Occipital lobe (tissue), 2 donors: Measurements from ENCODE around the gene GATA2. TPM values are rescaled to one million over a fixed set of nuclear protein-coding genes. Genes with fewer than 3 reads are reported as not detected.

Source experiments
- DNase-seq: peaks from one replicate; lab custom pipeline; 2025; lab: John Stamatoyannopoulos, UW
- total RNA-seq: library from RNA; depleted of rRNA; stranded (reverse); fragments of >200 nt; gene quantifications from one replicate; pipeline ENCODE4 v1.2.3, GENCODE V29; 2014

GATA2 gene
- total RNA-seq, 1 donor from 2014 or later, result 0.31 TPM

GRCh38 chr3:128456776-128457715 is 36.0 kb downstream of the GATA2 start:
- no peak for DNase-seq

- DNase-seq, result no peak
Measured at GRCh38 chr3:128455786-128456748, 36.9 kb downstream of the GATA2 start.

- no peak for DNase-seq
Measured at GRCh38 chr3:128455116-128455515, 37.9 kb downstream of the GATA2 start.

- DNase-seq, result no peak
Measured at GRCh38 chr3:128454310-128454618, 38.7 kb downstream of the GATA2 start.

- DNase-seq, result no peak
Measured at GRCh38 chr3:128453501-128454309, 39.3 kb downstream of the GATA2 start.

GRCh38 chr3:128452678-128453275 is 40.2 kb downstream of the GATA2 start:
- DNase-seq, result no peak

DNA sequence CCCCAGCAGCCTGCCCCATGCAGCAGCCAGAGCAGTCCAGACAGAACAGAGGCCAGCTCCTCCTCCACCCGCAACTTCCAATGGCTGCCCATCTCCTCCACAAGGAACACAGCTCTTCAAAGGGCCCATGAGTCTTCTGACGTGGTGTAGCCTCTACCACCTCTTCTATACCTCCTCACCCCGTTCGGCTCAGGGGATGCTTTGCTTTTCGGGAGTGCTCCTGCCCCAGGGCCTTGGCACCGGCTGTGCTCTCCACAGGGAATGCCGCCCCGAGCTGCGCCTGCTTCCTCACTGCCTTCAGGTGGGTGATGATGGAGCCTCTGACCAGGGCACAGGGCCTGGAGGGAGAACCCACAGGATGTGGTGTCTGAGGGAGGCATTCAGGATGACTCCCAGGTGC is 40.9 kb downstream of the GATA2 start:
- no peak for DNase-seq

DNA sequence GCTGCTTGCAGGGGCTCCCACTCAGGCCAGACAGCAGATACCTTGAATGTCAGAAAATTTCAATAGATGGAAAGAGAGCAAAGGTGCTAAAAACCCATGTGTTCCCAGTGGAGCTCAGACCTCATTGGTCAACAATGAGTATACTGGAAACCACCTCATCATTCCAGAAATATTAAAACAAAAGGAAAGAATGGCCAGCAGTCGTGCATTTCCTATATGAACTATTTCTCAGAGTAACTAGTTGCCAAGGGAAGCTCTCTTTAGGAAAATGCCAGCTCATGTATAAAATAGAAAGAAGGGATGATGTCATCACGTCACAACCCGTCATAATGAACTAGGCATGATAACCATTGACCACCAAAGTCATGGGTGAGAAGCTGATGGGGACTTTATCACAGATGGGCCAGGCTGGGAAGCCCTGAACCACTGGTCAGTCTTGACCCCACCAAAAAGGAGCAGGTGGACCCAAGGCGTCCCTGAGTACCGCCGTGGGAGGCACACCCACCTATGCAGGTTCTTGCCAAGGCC is 43.8 kb downstream of the GATA2 start:
- no peak for DNase-seq

DNA sequence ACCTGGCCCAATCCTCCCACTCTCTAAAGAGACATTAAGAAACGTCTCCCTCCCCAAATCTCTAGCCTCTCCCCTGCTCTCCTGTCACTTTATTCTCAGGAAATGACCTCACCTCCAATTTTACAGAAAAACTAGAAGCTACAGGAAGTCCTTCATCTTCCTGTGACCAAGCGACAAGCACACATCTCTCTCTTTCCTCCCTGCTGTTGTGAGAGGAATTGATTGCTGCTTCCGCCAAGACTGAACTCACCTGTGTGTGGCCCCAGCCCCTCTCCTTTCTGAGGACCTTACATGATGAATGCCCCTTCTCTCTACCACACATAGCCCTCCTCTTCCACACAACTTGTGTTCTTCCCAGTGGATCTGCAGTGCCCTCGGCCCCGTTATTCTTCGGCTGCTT is 44.5 kb downstream of the GATA2 start:
- no peak for DNase-seq

DNA sequence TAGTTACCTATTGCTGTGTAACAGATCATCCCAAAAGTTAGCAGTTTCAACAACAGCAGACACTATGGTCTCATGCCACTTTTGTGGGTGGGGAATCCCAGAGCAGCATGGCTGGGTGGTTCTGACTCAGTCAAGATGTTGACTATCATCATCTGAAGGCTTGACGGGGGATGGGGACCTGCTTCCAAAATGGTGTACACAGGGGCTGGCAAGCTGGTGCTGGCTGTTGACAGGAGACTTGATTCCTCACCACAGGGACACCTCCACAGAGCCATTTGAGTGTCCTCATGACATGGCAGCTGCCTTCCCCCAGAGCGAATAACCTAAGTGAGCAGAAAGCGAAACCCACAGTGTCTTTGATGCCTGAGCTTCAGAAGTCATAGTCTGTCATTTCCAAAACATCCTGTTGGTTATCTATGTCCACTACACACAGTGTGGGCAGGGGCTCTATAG is 45.4 kb downstream of the GATA2 start:
- DNase-seq, result no peak

GRCh38 chr3:128446821-128447220 is 46.2 kb downstream of the GATA2 start:
- DNase-seq, result no peak

GRCh38 chr3:128445357-128445756 is 47.6 kb downstream of the GATA2 start:
- no peak for DNase-seq

DNA sequence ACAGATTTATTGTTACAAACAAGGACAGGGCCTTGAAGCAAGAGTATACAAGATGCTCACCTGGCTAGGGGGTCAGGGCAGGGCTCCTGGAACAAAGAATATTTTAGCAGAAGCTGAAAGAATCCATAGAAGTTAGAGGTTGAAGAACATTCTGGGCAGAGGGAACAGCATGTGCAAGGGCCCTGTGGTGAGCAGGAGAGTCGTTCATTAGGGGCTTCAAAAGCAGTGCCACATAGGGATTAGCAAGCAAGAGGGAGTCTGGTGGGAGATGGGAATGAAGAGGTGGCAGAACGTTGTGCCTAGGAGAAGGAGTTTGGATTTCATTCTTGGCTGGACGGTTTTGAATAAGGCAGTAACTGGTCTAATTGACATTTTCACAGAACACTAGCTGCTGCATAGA is 49.2 kb downstream of the GATA2 start:
- no peak for DNase-seq

GRCh38 chr3:128442949-128443348 is 50.1 kb downstream of the GATA2 start:
- DNase-seq, result no peak

GRCh38 chr3:128442070-128442469 is 50.9 kb downstream of the GATA2 start:
- DNase-seq, result no peak

GRCh38 chr3:128439226-128439625 is 53.8 kb downstream of the GATA2 start:
- no peak for DNase-seq

- no peak for DNase-seq
Measured at GRCh38 chr3:128438488-128439072, 54.4 kb downstream of the GATA2 start.

DNA sequence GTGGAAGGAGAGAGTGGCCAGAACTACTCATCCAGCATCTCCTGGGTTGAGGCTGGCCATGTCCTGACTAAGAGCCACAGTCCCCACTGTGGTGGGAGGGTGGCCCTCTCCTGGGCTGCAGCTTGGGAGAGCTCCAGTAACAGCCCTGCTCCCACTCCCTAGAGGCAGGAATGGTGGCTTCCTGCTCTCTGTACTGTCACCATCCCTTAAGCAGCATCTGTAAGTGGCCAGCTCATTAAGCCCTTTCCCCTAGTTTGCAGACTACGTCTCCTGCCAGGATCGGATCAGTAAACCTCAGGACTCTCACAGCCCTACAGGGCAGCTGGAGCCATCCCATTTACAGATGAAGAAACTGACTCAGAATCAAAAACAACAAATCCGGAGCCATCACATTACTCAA is 56.8 kb downstream of the GATA2 start:
- DNase-seq, result no peak

DNA sequence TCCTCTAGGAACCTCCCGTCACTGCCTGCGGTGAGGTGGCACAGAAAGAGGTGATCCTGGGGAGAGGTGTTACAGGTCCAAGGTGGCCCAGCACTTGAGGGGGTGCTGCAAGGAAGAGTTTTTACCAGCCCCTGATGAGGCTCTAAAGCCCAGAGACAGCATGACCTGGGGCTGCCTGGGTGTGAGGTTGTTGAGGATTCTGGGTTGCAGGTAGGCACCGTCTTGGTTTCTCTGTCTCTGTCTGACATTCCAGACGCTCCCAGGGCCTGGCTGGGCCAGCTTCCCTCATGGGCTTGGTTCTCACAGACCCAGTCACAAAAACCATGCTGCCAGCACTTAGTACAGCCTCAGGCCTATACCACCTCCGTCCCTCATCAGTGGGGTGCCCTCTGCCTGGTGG is 57.4 kb downstream of the GATA2 start:
- DNase-seq, result no peak

DNA sequence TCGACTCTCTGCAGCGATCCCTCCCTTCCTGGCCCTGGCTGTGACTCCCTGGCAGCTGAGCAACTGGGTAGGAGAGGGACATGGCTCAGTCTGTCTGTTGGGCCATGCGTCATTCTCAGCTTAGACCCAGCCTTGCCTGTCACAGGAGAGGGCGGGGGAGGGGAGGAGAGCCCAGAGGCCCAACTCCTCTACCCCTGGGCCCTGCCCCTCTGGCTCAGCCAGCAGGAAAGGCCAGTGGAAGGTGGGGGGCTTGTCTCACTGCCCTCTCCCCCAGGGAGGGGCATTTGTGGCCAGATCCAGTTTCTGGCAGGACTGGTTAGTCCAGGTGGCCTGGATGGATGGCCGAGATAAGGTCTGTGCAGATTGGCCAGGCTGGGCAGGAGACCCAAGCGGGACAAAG is 57.9 kb downstream of the GATA2 start:
- DNase-seq, result no peak
